Pancreas (tissue), 10 donors: Measurements from ENCODE around the gene CACNA2D2. TPM values are rescaled to one million over a fixed set of nuclear protein-coding genes. Genes with fewer than 3 reads are reported as not detected.

Source experiments
- ATAC-seq, 4 donors: fragments of 200-7000 bp; cut with Tn5 transposase; one replicate each; pipeline versions ENCODE4 v1.8.0 to v1.9.1; 2020; ENCODE audit warnings: mild to moderate bottlenecking in 4 of 4, moderate library complexity in 4 of 4
- DNase-seq, 6 donors: peaks; one replicate each; pipeline ENCODE4 v3.0.0-alpha.2; 2020
- FAIRE-seq: peaks from 2 replicates; lab custom pipeline; 2012; peaks lifted over from hg19 to GRCh38; lab: Jason Lieb, UNC
- H3K27ac ChIP-seq, 4 donors: fragments of 200-600 bp; sonication (generic); 1 replicate in 3 of 4; 2 replicates in 1 of 4; pipeline versions ENCODE4 v1.5.0 to v1.8.0; 2020
- H3K27me3 ChIP-seq, 4 donors: fragments of 200-600 bp; one replicate each; pipeline ENCODE4 v1.8.0; 2021
- H3K36me3 ChIP-seq, 3 donors: fragments of 200-600 bp; sonication (generic) in 1 of 3; one replicate each; pipeline versions ENCODE4 v1.5.0 to v1.8.0; 2020 to 2021
- H3K4me1 ChIP-seq, 3 donors: fragments of 200-600 bp; one replicate each; pipeline ENCODE4 v1.8.0; 2021
- H3K4me3 ChIP-seq, 4 donors: fragments of 200-600 bp; sonication (generic) in 2 of 4; one replicate each; pipeline versions ENCODE4 v1.5.0 to v1.8.0; 2020 to 2021
- H3K9me3 ChIP-seq, 4 donors: fragments of 200-600 bp; one replicate each; pipeline ENCODE4 v1.8.0; 2021
- WGBS, 2 donors: extraction: QIAGEN DNeasy Blood & Tissue Kit; methylation state at CpG; one replicate each; pipeline ENCODE4 v1.1.7; 2013; 5-methylcytosine and 5-hydroxymethylcytosine counted together
- intact Hi-C, 3 donors: fragments of 100-400 bp; cut with DNase I; formaldehyde crosslinking; loops; one replicate each; pipeline versions ENCODE4 v1.11.1 to v1.14.2; 2022
- polyA plus RNA-seq, 2 donors: library from polyadenylated mRNA; stranded (reverse); fragments of 200-250 nt; gene quantifications; one replicate each; pipeline ENCODE4 v1.2.3, GENCODE V29; 2013
- total RNA-seq, 6 donors: library from RNA; stranded (reverse); fragmentation: NEBNext Ultra II Directional in 4 of 6; extraction: Animal tissue kit (Norgen Biotek cat#: 25700) in 4 of 6; gene quantifications; one replicate each; pipeline versions ENCODE4 v1.2.1 to v1.2.4, GENCODE V29; 2021 to 2023
- TF ChIP-seq, protein P1 (sequence below), 4 donors: fragments of 200-600 bp; sonication (generic) in 3 of 4; IDR thresholded peaks; one replicate each; pipeline versions ENCODE4 v1.5.0 to v1.8.0; 2021; ENCODE audit warnings: antibody characterized with exemption in 4 of 4
- donor health status: healthy with polysubstance abuse.
- donor health status: DM: no; HTN: no; CAD: no; lungs with moderate emphysema.
- donor health status: DM: no; HTN: no; CAD: no.
- donor health status: control.
- donor health status: control.
- donor health status: Bipolar disorder and iron deficiency.
- donor health status: DM: yes; HTN: yes; CAD: no.
- donor health status: DM: no; HTN: no; CAD: no.
- donor health status: DM: no; HTN: no; CAD: no.
- donor health status: DM: yes; HTN: yes; CAD: no.

Gene CACNA2D2
- total and polyA plus RNA-seq, 8 donors: 1.1 to 19.5 (median 3.3) TPM

DNA sequence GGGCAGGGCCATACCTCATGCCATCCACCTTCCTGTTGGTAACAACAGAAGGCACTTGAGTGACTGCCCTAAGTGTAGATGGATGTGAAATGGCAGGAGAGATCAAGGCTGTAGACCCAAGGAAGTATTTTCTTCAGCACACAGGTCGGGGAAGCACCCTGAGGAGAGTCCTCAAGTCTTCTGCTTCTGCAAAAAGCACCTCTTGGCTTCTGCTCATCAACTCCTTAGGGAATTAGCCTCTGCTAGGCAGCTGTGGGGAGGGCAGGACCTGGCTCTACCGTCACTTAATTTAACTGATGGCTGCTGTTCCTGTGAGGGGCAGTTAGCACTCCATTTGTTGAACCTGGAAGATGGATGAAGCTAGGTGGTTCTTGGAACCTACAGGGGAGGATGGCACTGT, 6.9 kb upstream of the CACNA2D2 start:
- WGBS, 2 donors: 54 to 69% methylated on average over 2 of the region's 2 CpGs
- TF ChIP-seq, protein P1, sequence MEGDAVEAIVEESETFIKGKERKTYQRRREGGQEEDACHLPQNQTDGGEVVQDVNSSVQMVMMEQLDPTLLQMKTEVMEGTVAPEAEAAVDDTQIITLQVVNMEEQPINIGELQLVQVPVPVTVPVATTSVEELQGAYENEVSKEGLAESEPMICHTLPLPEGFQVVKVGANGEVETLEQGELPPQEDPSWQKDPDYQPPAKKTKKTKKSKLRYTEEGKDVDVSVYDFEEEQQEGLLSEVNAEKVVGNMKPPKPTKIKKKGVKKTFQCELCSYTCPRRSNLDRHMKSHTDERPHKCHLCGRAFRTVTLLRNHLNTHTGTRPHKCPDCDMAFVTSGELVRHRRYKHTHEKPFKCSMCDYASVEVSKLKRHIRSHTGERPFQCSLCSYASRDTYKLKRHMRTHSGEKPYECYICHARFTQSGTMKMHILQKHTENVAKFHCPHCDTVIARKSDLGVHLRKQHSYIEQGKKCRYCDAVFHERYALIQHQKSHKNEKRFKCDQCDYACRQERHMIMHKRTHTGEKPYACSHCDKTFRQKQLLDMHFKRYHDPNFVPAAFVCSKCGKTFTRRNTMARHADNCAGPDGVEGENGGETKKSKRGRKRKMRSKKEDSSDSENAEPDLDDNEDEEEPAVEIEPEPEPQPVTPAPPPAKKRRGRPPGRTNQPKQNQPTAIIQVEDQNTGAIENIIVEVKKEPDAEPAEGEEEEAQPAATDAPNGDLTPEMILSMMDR (IDR thresholded peaks at IDR 0.05): no peak
- no peak overlapping the region for H3K4me3 ChIP-seq
- H3K4me1 ChIP-seq: no peaks in the 10 kb centered on the region
- H3K36me3 ChIP-seq: no peaks in the 10 kb centered on the region
- H3K9me3 ChIP-seq: no peaks in the 10 kb centered on the region
- intact Hi-C loops: no loop called here
- DNase-seq (no peak), FAIRE-seq (no peak), ATAC-seq (no peak)
- no peak overlapping the region for H3K27ac ChIP-seq
- H3K27me3 ChIP-seq: no peaks in the 10 kb centered on the region

DNA sequence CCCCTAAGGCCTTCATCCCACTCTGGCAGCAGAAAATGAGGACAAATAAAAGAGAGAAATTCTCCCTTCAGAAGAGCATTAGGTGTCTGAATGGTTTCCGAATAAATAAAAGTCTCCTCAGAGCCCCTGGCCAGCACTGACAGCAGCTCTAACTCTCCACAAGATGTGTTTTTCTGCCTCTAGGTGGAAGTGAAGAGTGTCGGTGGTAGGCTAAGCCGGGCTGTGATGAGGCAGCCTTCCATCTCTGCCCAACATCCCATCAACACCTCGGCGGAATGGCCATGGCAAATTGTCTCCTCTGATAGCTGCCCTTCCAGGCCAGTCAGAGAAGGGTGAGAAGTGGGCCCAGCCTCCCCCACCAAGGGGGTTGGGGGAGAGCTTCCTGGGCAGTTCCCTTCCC, 6.3 kb upstream of the CACNA2D2 start:
- H3K4me1 ChIP-seq: no peaks in the 10 kb centered on the region
- no peaks in the 10 kb centered on the region for H3K36me3 ChIP-seq
- H3K4me3 ChIP-seq: no peak overlapping the region
- WGBS, 2 donors: 70% methylated on average over 5 of the region's 5 CpGs
- intact Hi-C loops: no loop called here
- no peak for DNase-seq
- TF ChIP-seq, protein P1 (IDR thresholded peaks at IDR 0.05): no peak
- H3K9me3 ChIP-seq: no peaks in the 10 kb centered on the region
- H3K27ac ChIP-seq: no peak overlapping the region
- no peaks in the 10 kb centered on the region for H3K27me3 ChIP-seq
- ATAC-seq: no peak
- FAIRE-seq: no peak

DNA sequence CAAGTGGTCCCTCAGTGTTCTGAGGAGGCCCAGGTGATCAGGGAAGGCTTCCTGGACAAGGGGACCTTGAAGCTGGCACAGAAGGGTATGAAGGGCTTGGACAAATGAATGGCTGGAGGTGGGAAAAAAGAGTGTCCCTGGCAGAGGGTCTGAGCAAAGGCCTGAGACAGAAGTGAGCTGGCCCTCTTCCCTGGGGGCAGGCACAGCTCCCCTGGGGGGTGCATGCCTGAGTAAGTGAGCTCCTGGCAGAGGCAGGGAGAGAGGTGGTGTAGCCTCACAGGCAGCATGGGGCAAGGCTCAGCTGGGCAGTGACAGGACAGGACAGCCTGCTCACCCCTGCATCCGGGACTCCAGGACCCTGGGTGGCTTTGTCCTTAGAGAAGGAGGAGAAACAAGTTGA, 5.4 kb upstream of the CACNA2D2 start:
- no peaks in the 10 kb centered on the region for H3K27me3 ChIP-seq
- ATAC-seq (no peak), FAIRE-seq (no peak), DNase-seq (no peak)
- H3K27ac ChIP-seq: no peak overlapping the region
- no peaks in the 10 kb centered on the region for H3K4me1 ChIP-seq
- H3K9me3 ChIP-seq: no peaks in the 10 kb centered on the region
- no peak overlapping the region for H3K4me3 ChIP-seq
- WGBS, 2 donors: 42% methylated on average over 1 of the region's 1 CpG
- intact Hi-C loops: no loop called here
- TF ChIP-seq, protein P1 (IDR thresholded peaks at IDR 0.05): no peak
- H3K36me3 ChIP-seq: no peaks in the 10 kb centered on the region

DNA sequence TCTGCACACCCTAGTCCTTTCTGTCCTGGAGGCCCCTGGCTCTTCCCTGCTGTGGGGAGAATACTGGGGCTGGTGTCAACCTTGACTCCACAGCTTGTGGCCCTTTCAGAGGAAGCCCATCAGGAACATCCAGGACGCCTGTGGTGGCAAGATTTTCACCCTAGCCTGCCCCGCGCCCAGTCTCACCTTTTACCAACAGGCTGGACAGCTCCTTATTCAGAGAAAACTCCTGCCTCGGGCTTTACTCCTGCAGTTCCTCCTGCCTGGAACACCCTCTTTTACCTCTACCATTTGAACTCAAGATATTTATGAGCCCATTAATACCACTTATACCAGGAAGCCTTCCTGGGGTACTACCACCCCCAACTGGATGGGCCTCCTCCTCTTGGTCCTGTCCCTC, 2.7 kb upstream of the CACNA2D2 start:
- intact Hi-C loops: no loop called here
- TF ChIP-seq, protein P1 (IDR thresholded peaks at IDR 0.05): no peak

DNA sequence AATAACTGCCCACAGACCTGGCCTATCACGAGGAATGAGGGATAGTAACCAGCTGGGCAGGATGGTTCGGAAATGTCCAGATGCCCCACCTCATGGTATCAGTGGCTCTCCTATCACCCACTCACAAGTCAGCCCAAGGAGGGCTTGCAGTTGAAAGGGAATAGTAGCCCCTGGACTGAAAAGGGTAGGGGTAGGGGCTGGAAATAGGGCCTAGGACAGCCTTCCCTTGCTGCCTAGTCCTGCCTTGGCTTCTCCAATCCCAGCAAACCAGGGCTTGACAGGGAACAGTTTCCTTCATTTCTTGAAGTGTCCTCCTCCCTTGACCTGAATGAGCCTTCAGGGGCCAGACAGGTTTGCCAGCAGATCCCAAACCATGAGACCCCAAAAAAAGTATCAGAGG, 1.2 kb upstream of the CACNA2D2 start:
- DNase-seq (no peak), ATAC-seq (no peak), FAIRE-seq (no peak)
- Histone ChIP-seq H3K27ac (no peak overlapping the region), H3K4me3 (no peak overlapping the region), H3K27me3 (no peaks in the 10 kb centered on the region), H3K36me3 (no peaks in the 10 kb centered on the region), H3K9me3 (no peaks in the 10 kb centered on the region), H3K4me1 (no peaks in the 10 kb centered on the region)
- intact Hi-C loops: no loop called here
- 93 to 96% methylated on average over 2 of the region's 2 CpGs for WGBS, 2 donors
- TF ChIP-seq, protein P1 (IDR thresholded peaks at IDR 0.05): no peak

More for the DNA sequence above, 2.7 kb upstream of the CACNA2D2 start:
- no peak overlapping the region for H3K27ac ChIP-seq
- no peaks in the 10 kb centered on the region for H3K36me3 ChIP-seq
- H3K9me3 ChIP-seq: no peaks in the 10 kb centered on the region
- no peak for FAIRE-seq
- 73 to 76% methylated on average over 4 of the region's 4 CpGs for WGBS, 2 donors
- DNase-seq: no peak
- H3K4me1 ChIP-seq: no peaks in the 10 kb centered on the region
- no peaks in the 10 kb centered on the region for H3K27me3 ChIP-seq
- no peak overlapping the region for H3K4me3 ChIP-seq
- no peak for ATAC-seq
